ENCODE measurements around the gene SYT9. TPM values are rescaled to one million over a fixed set of nuclear protein-coding genes. Genes with fewer than 3 reads are reported as not detected.

The SYT9 gene
- total and polyA plus RNA-seq, 2 experiments from 2014 or later, result not detected

DNA sequence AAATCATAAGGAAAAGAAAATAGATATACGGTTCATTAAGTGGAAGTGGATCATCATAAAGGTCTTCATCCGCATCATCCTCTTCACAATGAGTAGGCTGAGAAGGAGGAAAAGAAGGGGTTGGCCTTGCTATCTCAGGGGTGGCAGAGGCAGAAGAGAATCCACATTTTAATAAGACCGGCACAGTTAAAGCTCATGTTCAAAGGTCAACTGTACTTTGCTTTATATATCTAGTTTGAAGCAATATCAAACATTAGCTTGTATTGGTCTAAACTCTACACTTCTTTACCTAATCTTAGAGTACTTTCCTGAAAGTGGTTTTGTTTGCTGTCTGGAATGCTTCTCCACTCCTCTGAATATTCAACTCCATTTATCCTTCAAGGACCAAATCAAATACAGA is 256.4 kb downstream of the SYT9 start:
- no peaks in the 10 kb centered on the region for H3K9me2 ChIP-seq (ENCODE audit: insufficient read depth)
- H3K79me2 ChIP-seq (ENCODE audit: insufficient read depth), result no peaks in the 10 kb centered on the region
- H3K4me3 ChIP-seq, result no peak overlapping the region
- no peaks in the 10 kb centered on the region for H3F3A ChIP-seq (ENCODE audit: insufficient read depth)
- no peak for TF ChIP-seq EZH2 (IDR thresholded peaks at IDR 0.05; ENCODE audit: insufficient read depth, poor library complexity, severe bottlenecking)
- TF ChIP-seq EZH2phosphoT487 (IDR thresholded peaks at IDR 0.05; ENCODE audit: insufficient read depth, low read depth), result no peak
- H3K4me2 ChIP-seq (ENCODE audit: unreplicated experiment), result no peak overlapping the region
- in situ Hi-C loops (cut with MboI), result no loop called here
- no peaks in the 10 kb centered on the region for H3K9me3 ChIP-seq (ENCODE audit: low read depth)
- H2AFZ ChIP-seq, result no peak overlapping the region
- no peak for DNase-seq
- peaks cover 8% of the 10 kb centered on the region; the same call in 1 of the 2 replicates for H3K4me1 ChIP-seq (ENCODE audit: insufficient read depth)
- no peaks in the 10 kb centered on the region for H3K36me3 ChIP-seq (ENCODE audit: low read depth)
- no peaks in the 10 kb centered on the region for H4K20me1 ChIP-seq (ENCODE audit: insufficient read depth)
- no peak overlapping the region for H3K27ac ChIP-seq
- 92 to 98% methylated on average over 3 of the region's 3 CpGs for WGBS, 2 experiments (ENCODE audit: low coverage in 1 of 2, low lambda C conversion rate in 2 of 2, missing lambda C conversion rate in 2 of 2)
- H3K27me3 ChIP-seq (replicated peaks; ENCODE audit: insufficient read depth), result no peaks in the 10 kb centered on the region
- H3K9ac ChIP-seq, result no peak overlapping the region

DNA sequence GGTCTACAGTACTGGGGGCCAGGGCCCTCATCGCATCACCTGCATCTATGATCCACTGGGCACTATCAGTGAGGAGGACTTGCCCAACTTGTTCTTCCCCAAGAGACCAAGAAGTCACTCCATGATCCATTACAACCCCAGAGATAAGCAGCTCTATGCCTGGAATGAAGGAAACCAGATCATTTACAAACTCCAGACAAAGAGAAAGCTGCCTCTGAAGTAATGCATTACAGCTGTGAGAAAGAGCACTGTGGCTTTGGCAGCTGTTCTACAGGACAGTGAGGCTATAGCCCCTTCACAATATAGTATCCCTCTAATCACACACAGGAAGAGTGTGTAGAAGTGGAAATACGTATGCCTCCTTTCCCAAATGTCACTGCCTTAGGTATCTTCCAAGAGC is 258.3 kb downstream of the SYT9 start:
- no peaks in the 10 kb centered on the region for H4K20me1 ChIP-seq (ENCODE audit: insufficient read depth)
- no peaks in the 10 kb centered on the region for H3K9me3 ChIP-seq (ENCODE audit: low read depth)
- H3K4me1 ChIP-seq (ENCODE audit: insufficient read depth), result peaks cover 8% of the 10 kb centered on the region; the same call in 1 of the 2 replicates
- no peaks in the 10 kb centered on the region for H3K79me2 ChIP-seq (ENCODE audit: insufficient read depth)
- WGBS, 2 experiments (ENCODE audit: low coverage in 1 of 2, low lambda C conversion rate in 2 of 2, missing lambda C conversion rate in 2 of 2), result 86 to 100% methylated on average over 2 of the region's 2 CpGs
- in situ Hi-C loops (cut with MboI), result no loop called here
- H3K4me3 ChIP-seq, result no peak overlapping the region
- no peaks in the 10 kb centered on the region for H3F3A ChIP-seq (ENCODE audit: insufficient read depth)
- no peak for DNase-seq
- no peak overlapping the region for H3K27ac ChIP-seq
- H3K4me2 ChIP-seq (ENCODE audit: unreplicated experiment), result no peak overlapping the region
- H3K9me2 ChIP-seq (ENCODE audit: insufficient read depth), result no peaks in the 10 kb centered on the region
- H3K27me3 ChIP-seq (replicated peaks; ENCODE audit: insufficient read depth), result 0 out of 2 replicates have a peak, but pooled peaks cover 3% of the 10 kb centered on the region
- no peaks in the 10 kb centered on the region for H3K36me3 ChIP-seq (ENCODE audit: low read depth)
- no peak overlapping the region for H3K9ac ChIP-seq
- no peak overlapping the region for H2AFZ ChIP-seq
- no peak for TF ChIP-seq EZH2 (IDR thresholded peaks at IDR 0.05; ENCODE audit: insufficient read depth, poor library complexity, severe bottlenecking)
- no peak for TF ChIP-seq EZH2phosphoT487 (IDR thresholded peaks at IDR 0.05; ENCODE audit: insufficient read depth, low read depth)

DNA sequence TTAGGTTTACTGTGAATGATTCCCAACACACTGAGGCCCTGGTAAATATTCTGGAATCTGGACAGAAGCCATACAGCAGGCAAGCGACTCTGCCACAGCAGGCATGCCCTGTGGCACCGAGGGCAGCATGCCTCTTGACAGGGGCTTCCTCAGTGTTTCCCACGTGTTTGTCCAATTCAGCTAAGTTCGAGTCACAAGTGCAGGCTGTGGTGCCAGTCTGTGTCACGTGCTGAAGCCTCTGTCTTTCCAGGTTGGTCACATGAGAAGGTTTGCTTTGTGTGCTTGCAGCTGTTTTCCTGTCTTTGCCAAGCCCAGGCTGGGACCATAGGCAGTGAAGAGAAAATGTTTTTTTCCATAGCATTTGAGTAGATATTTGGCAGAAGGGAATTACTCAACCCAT is 259.7 kb downstream of the SYT9 start:
- no peak overlapping the region for H3K4me3 ChIP-seq
- peaks cover 8% of the 10 kb centered on the region; the same call in 1 of the 2 replicates for H3K4me1 ChIP-seq (ENCODE audit: insufficient read depth)
- H3K27ac ChIP-seq, result no peak overlapping the region
- 20 to 24% methylated on average over 5 of the region's 5 CpGs for WGBS, 2 experiments (ENCODE audit: low coverage in 1 of 2, low lambda C conversion rate in 2 of 2, missing lambda C conversion rate in 2 of 2)
- H3K9me3 ChIP-seq (ENCODE audit: low read depth), result no peaks in the 10 kb centered on the region
- H4K20me1 ChIP-seq (ENCODE audit: insufficient read depth), result no peaks in the 10 kb centered on the region
- no peak overlapping the region for H3K9ac ChIP-seq
- no peaks in the 10 kb centered on the region for H3F3A ChIP-seq (ENCODE audit: insufficient read depth)
- H3K27me3 ChIP-seq (replicated peaks; ENCODE audit: insufficient read depth), result 0 out of 2 replicates have a peak, but pooled peaks cover 6% of the 10 kb centered on the region
- DNase-seq, result no peak
- no peaks in the 10 kb centered on the region for H3K9me2 ChIP-seq (ENCODE audit: insufficient read depth)
- in situ Hi-C loops (cut with MboI), result no loop called here
- H3K79me2 ChIP-seq (ENCODE audit: insufficient read depth), result no peaks in the 10 kb centered on the region
- H2AFZ ChIP-seq, result no peak overlapping the region
- no peaks in the 10 kb centered on the region for H3K36me3 ChIP-seq (ENCODE audit: low read depth)
- H3K4me2 ChIP-seq (ENCODE audit: unreplicated experiment), result no peak overlapping the region
- TF ChIP-seq EZH2phosphoT487 (IDR thresholded peaks at IDR 0.05; ENCODE audit: insufficient read depth, low read depth) (no peak), EZH2 (IDR thresholded peaks at IDR 0.05; ENCODE audit: insufficient read depth, poor library complexity, severe bottlenecking) (no peak)

GRCh38 chr11:7512525-7513233 is 261.0 kb downstream of the SYT9 start:
- 11 to 13% methylated on average over 18 of the region's 18 CpGs for WGBS, 2 experiments (ENCODE audit: low coverage in 1 of 2, low lambda C conversion rate in 2 of 2, missing lambda C conversion rate in 2 of 2)
- in situ Hi-C loops (cut with MboI), result no loop called here
- Histone ChIP-seq H3K27ac (peak overlapping the region; percentile 68), H3K36me3 (ENCODE audit: low read depth) (no peaks in the 10 kb centered on the region), H3K79me2 (ENCODE audit: insufficient read depth) (no peaks in the 10 kb centered on the region), H3K4me1 (ENCODE audit: insufficient read depth) (peaks cover 8% of the 10 kb centered on the region; the same call in 1 of the 2 replicates), H3K4me3 (peak overlapping the region; percentile 78), H3K27me3 (replicated peaks; ENCODE audit: insufficient read depth) (0 out of 2 replicates have a peak, but pooled peaks cover 6% of the 10 kb centered on the region), H3K9me3 (ENCODE audit: low read depth) (no peaks in the 10 kb centered on the region), H3F3A (ENCODE audit: insufficient read depth) (no peaks in the 10 kb centered on the region), H2AFZ (peak overlapping the region; percentile 89), H3K9me2 (ENCODE audit: insufficient read depth) (no peaks in the 10 kb centered on the region), H3K4me2 (ENCODE audit: unreplicated experiment) (peak overlapping the region; percentile 79), H3K9ac (peak overlapping the region; percentile 85), H4K20me1 (ENCODE audit: insufficient read depth) (no peaks in the 10 kb centered on the region)
- DNase-seq, result peak; percentile 76
- TF ChIP-seq EZH2phosphoT487 (IDR thresholded peaks at IDR 0.05; ENCODE audit: insufficient read depth, low read depth) (no peak), EZH2 (IDR thresholded peaks at IDR 0.05; ENCODE audit: insufficient read depth, poor library complexity, severe bottlenecking) (no peak)
